A549 treated with CORT108297 at 1 μM for 4 hours (cell line): ENCODE measurements around the gene TTC6. TPM values are rescaled to one million over a fixed set of nuclear protein-coding genes. Genes with fewer than 3 reads are reported as not detected.

ENCODE experiments used
- total RNA-seq: library from RNA; stranded (reverse); fragments of 200-300 nt; extraction: Qiagen RNA extraction; gene quantifications from 5 replicates; pipeline ENCODE4 v1.2.3, GENCODE V29; 2022

TTC6 gene, protein sequence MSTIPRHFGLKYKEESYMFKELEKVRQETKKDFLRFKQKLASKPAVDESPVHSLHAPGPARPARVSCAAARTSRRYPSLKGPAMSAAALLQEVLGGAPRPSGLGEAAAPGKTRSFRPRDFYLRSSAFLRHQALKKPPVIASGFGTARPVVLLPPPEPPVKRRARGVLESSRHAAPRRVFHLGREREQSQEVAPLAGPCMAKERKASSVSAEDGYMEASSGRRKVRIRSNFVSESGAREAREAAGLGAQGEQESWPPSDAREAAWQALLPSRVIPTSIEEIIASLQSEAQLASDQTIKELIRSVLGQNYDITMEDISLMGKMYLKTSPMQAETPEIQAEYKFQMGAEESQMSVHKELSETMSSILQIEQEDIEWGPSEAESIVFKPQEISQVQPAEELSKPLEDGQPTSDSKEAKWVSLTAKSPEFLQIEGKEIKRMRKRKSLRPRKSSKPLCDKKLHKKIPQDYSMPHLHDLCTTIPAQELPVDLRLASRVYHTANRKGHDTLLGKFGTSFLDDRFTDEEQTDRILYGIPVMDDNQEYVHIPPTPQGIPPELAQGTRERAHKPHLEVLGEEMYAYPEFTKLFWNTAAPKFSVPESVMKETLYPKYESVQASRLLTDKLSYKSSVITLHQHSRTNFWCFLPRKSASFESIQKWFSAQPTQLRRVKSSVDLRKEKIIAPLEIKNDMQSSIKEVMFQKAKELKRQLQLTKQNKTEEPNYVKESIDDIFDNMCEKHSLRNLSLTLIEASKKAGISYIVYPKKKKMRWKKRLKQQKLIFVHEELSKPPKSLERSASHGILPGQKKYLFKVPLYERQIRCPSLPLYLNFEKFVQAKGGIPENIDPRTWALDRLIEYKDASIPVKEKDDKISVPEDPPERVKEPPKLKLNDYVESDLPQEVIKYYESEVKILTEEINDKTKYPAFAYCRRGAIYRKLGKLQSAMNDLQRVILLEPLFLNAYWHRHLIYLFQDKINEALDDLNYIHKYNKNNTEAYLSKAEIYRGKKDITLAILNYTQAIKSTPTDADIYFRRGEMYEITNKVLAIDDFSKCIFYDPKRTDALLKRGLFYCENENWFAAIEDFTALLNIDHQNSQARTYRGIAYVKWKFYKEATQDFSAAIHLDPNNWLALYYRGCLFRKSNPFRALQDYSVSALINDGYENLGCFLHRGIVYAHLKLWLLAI (N-terminal part only)
- 0.13 to 0.58 TPM (median 0.32 TPM) in 5 replicates for total RNA-seq

DNA sequence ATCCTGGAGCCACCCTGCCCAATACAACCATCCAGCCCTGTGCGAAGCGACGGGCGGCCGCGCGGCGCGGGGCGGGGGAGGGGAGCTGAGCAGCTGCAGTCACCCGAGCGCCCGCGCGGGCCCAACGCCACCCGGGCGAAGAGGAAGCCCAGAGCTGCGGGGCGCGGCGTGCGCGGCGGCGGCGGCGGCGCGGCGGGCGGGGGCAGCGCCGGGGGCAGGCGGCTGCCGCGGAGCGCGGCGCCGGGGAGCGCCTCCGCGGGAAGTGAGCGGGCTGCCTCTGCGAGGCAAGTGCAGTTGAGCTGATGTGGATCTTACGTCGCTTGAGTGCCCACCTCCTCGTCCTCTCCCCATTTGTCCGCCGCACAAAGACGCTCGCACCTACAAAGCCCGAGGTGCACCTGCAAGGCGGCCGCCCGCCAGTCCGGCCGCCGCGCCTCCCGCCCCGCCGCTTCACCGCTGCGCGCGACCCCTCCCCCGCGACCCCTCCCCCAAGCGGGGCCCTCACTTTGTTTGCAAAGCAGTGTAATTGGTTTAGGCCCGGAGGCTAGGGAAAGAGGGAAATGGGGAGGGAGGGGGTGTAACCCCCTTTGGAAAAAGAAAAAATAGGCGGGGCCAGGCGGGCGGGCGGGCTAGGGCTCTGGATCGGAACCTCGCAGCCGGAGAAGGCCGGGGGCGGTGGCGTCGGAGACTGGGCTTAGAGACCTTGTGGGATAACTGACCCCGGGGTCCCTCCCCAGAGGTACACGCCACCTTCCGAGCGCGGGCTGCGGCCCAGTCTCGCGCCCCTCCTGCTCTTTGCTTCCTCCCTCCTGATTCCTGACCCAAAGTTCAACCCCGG lies at the start of gene TTC6, which contains the start of gene FOXA1:
TTC6 (plus strand) TSS at position 659 of the 838 bp plus-strand sequence. CDS start 26,436 bp downstream, outside the sequence.
FOXA1 (minus strand) TSS at position 279 of the 838 bp plus-strand sequence; CDS start at position 2, 277 bp downstream.

Other genes with a start within 250 kb of the TTC6 start
- gene FOXA1, start 380 bp upstream of the TTC6 start, total RNA-seq, result 7.0 to 11.0 TPM (median 10.5 TPM) in 5 replicates